Ovary (tissue), 3 donors: Measurements from ENCODE around the gene PLG.

Experiments used
- EP300 ChIP-seq: sonication (generic); formaldehyde crosslinking; IDR thresholded peaks from one replicate; pipeline ENCODE4 v1.6.1; 2017; ENCODE audit warnings: antibody characterized with exemption
- TF ChIP-seq, protein P1 (sequence below), 3 donors: fragments of 450-650 bp in 2 of 3; fragments of 200-600 bp in 1 of 3; IDR thresholded peaks; one replicate each; pipeline versions ENCODE4 v1.5.1 to v1.8.0; 2016 to 2022; ENCODE audit warnings: antibody characterized with exemption in 3 of 3, mild to moderate bottlenecking in 1 of 3
- donor health status: DM: no; HTN: no; CAD: no.

DNA sequence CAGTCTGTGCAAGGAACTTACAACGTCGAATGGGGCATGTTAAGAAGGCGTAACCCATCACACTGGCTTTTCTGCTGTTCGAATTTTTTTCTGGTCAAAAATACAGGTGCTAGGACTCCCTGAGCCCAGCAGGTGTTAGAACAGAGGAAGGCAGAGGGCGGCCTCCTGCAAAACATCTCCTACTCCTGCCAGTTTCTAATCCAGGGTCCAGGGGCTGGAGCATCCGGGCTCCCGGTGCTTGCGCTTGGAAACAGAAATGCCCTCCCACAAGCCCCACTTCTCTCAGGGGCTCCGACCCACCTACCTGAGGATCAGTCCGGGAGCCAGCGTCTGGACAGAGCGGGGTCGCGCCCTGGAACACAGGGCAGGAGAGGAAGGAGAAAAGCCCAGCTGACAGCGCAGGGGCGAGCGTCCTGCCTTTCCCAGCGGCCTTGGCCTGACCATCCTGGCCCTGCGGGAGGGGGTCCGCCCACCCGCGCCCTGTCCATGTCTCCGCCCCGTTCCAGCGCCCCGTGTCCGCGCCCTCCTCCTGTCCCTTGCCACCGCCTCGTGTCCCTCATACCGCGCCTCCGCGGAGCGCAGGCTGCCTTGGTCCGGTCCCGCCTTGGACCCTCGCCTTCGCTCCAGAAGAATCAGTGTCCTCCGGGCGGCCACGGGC, 23.2 kb upstream of the PLG start:
- TF ChIP-seq, protein P1, sequence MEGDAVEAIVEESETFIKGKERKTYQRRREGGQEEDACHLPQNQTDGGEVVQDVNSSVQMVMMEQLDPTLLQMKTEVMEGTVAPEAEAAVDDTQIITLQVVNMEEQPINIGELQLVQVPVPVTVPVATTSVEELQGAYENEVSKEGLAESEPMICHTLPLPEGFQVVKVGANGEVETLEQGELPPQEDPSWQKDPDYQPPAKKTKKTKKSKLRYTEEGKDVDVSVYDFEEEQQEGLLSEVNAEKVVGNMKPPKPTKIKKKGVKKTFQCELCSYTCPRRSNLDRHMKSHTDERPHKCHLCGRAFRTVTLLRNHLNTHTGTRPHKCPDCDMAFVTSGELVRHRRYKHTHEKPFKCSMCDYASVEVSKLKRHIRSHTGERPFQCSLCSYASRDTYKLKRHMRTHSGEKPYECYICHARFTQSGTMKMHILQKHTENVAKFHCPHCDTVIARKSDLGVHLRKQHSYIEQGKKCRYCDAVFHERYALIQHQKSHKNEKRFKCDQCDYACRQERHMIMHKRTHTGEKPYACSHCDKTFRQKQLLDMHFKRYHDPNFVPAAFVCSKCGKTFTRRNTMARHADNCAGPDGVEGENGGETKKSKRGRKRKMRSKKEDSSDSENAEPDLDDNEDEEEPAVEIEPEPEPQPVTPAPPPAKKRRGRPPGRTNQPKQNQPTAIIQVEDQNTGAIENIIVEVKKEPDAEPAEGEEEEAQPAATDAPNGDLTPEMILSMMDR (IDR thresholded peaks at IDR 0.05), result no peak
- no peak for TF ChIP-seq EP300
